GM18867 (cell line): Measurements from ENCODE around the gene SNED1.
"Not testable (repeated sequence)": the region's sequence is repeated elsewhere in the genome, so short reads cannot be mapped to it uniquely, and the experiment has no call there.

Experiments
- ATAC-seq: cut with Tn5 transposase; IDR thresholded peaks from one replicate; pipeline ENCODE4 v1.9.1; 2021; ENCODE audit warnings: mild to moderate bottlenecking, moderate library complexity; ENCODE audit not compliant: unreplicated experiment

Gene SNED1

GRCh38 chr2:241081643-241082340 lies 83.4 kb downstream of the SNED1 start:
- no peak for ATAC-seq

GRCh38 chr2:241082341-241083090 lies 84.1 kb downstream of the SNED1 start:
- ATAC-seq = no peak

GRCh38 chr2:241083091-241083415 lies 84.6 kb downstream of the SNED1 start:
- ATAC-seq = no peak

- ATAC-seq = no peak
These were observed 86.5 kb downstream of the SNED1 start for GRCh38 chr2:241084856-241085444.

DNA sequence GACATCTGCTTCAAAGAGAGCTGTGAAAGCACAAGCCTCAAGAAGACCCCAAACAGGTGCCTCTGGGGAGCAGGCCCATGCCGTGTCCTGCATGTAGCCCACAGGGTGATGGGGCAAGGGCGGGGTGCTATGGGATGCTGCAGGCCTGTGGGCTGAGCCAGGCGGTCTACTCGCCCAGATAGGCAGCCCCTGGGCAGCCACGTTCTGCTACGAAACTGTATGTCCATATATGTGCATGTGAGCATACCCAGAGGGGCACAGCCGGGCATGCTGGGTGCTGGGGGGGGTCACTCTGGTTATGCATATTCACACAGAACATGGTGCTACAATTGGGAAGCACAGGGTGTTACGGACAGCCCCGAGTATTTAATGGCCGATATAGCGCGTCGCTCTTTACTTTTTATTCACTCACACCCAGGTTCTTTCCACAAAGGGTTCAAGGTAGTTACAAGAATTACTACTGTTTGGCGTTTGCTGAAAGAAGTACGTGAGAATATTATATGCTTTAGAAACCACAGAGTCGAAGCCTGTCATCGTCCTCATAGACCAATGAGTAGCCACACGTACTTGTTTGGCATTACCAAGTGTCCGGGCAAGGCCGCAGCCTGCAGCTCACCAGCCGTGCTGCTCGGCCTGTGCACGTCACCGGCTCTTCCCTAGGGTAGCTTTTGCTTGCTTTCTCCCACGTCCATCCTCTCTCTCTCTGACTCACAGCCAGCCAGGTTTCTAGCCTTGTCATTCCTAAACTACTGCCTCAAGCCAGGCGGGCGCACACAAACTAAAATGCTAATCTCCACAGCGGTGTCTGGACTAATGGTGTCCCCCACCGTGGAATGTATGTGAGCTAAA lies 89.2 kb downstream of the SNED1 start:
- no peak for ATAC-seq

- ATAC-seq = no peak
These were observed 90.0 kb downstream of the SNED1 start for GRCh38 chr2:241088376-241088775.

- no peak for ATAC-seq
These were observed 90.6 kb downstream of the SNED1 start for GRCh38 chr2:241088791-241089732.

DNA sequence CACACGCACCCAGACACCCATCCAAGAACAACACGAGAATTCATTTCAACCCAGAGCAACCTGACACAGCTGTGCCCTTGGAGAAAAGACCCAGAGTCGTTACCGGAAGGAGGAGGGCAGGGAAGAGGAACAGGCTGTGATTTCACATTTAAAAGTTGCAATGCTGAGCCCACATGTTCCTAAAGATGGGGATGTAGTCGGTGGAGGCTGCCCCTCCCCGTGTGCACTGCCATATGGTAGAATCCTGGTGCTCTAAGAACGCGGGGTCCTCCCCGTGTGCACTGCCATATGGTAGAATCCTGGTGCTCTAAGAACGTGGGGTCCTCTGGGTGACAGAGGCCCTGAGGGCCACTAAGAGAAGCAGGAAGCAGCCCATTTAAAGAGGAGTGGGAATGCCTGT lies 92.8 kb downstream of the SNED1 start:
- ATAC-seq = no peak

DNA sequence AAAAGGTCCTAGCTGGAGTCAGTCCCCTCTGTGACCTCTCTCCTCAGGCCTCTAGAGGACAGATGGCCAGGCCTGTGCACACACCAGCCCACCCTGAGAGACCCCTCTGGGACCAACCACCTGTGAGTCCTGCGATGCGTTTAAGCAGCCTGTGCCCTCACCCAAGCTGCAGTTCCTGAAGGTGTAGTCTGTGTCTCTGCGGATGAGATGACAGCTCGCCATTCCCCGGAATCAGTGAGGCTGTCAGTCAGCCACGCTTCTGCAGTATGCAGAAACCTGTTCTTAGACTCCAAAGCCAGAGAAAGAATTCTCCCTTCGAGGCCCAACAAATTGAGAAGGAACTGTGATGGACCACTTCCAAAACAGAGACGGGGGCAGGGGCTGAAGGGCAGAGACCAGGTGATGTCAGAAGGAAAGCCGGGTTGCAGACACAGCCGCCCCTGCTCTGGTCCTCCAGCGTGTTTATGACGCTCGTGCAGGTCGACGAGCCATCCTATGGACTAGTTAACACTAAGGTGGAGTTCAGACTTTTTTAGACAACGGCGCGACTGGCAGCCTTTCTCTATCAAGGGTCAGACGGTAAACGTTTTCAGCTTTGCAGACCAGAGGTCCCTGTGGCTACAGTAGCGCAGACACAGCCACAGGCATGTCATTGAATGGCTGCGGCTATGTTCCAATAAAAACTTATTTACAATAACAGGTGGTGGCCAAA lies 93.5 kb downstream of the SNED1 start:
- ATAC-seq = no peak

DNA sequence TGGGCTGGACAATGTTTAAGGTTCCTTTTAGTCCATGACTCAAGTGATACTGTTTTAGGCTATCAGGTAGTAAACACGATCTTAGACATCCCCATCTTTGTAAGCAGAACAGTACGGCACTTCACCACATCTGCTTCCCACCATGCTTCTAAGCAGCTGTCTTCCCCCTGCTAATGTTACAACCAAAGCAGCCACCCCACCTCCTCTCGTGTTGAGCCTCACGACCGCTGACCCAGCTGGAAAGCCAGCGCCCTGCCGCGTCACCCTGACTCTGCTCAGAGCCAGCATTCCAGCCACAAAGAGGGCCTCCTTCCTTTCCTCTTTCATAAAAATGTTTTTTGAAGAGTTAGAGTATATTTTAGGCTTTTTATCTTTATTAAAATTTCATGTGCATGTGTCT lies 94.3 kb downstream of the SNED1 start:
- no peak for ATAC-seq

- not testable (repeated sequence) for ATAC-seq
These were observed 94.8 kb downstream of the SNED1 start for GRCh38 chr2:241093133-241093781.

DNA sequence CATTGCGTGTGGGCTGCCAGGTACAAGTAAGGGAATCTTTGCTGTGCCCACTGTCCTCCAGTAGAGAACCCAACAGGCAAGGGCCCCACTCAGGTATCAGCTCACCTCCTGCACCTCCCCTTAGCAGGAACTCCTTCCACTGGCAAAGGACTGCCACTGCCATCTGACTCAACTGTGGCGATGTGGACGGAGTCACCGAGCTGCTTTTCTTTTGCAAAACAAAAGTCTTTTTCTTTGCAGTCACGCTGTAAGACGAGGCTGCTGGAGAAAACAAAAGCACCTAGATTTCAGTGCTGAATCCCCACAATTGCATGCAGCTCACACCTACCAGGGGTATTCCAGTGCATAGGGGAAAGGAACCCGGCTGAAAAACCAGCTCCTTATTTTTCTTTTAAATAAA lies 95.8 kb downstream of the SNED1 start:
- ATAC-seq = no peak

GRCh38 chr2:241094924-241095420 lies 96.6 kb downstream of the SNED1 start:
- no peak for ATAC-seq

- no peak for ATAC-seq
These were observed 97.3 kb downstream of the SNED1 start for GRCh38 chr2:241095594-241096290.

DNA sequence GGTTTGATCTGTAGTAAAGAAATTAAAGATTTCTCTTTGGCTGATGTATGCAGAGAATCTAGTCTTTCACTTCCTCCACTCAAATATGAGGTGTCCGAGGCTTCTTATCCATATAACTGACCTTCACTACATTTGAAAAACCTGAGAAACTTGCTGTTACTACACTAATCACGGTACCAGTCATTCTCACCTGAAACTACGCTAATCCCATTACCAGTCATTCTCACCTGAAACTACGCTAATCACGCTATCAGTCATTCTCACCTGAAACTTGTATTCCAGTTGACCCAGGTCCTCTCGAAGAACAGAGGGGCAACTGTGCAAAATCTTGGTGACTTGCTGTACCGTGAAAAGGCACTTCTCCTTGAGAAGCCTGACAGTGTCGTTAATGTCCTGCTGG lies 98.6 kb downstream of the SNED1 start:
- peak; percentile 50 for ATAC-seq

DNA sequence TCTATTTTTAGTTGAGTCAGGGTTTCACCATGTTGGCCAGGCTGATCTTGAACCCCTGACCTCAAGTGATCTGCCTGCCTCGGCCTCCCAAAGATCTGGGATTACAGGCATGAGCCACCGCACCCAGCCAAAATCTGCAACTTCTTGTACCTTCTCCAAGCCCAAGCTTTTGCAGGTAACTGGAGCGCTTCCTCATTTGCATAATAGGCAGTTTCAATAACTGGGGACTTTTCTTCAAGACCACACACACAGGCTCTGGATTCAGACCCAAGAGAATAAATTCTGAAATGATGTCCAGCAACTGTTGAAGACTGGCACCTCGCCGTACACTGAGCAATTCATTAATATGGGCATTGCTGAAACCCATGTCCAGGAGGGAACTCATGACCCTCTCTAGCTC lies 100.8 kb downstream of the SNED1 start:
- no peak for ATAC-seq

DNA sequence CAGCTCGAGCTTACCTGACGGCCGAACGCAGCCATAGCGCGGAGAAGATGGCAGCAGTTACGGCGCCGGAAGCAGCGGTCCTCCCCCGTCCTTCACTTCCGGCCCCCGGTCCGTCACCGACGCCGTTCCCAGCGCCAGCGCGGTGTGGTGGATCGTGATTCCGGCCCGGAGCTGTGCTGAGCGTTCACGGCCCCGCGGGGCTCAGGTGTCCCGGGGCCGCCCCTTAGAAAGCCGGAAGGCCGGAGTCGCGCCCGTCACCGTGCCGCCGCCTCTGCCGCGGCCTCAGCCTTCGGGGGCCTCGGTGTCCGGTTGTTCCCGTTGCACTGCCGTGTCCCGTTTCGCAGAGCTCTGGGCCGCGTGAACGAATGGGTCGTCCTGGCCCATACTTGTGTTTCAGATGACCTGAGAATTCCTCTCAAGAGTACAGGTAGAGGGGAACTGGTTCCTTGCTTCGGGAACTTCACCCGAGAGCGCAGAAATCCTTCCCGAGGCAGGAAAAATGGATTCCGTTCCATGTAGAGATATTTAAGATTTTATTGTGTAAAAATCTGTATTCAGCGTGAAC lies 103.9 kb downstream of the SNED1 start, which contains the start of gene MTERF4:
MTERF4 (minus strand) TSS at position 49 of the 565 bp plus-strand sequence; CDS start at position 35, 14 bp downstream.
- ATAC-seq = peak; percentile 91

DNA sequence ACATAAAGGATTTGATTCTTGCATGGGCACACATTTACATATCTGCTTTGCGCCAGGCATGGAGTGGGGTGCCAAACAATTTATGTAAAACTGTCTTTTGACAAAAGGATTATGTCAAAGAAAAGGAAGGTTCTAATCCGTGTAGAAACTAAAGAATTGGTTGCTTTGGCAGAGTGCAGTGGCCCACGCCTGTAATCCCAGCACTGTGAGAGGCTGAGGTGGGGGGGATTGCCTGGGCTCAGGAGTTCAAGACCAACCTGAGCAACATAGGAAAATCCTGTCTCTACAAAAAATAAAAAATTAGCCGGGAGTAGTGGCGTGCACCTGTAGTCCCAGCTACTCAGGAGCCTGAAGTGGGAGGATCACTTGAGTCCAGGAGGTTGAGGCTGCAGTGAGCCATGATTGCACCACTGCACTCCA lies 104.8 kb downstream of the SNED1 start:
- no peak for ATAC-seq
